ENCODE data around the gene KLF16. TPM values are rescaled to one million over a fixed set of nuclear protein-coding genes. Genes with fewer than 3 reads are reported as not detected.

KLF16 gene
- total RNA-seq, 1 donor from 2014 or later = 7.6 TPM

- intact Hi-C loops (cut with DNase I) = no loop called here
- TF ChIP-seq POLR2AphosphoS5 (IDR thresholded peaks at IDR 0.05; ENCODE audit: insufficient read depth in 1 of 2, low read depth in 1 of 2) (no peak), POLR2A (IDR thresholded peaks at IDR 0.05) (no peak), CTCF (IDR thresholded peaks at IDR 0.05) (no peak)
- DNase-seq (ENCODE audit: extremely low spot score in 2 of 2) = no peak
- H3K9me3 ChIP-seq = no peaks in the 10 kb centered on the region
- H3K36me3 ChIP-seq = no peaks in the 10 kb centered on the region
- H3K27ac ChIP-seq = no peak overlapping the region
- no peaks in the 10 kb centered on the region for H3K27me3 ChIP-seq
- no peak overlapping the region for H3K4me3 ChIP-seq
- peaks cover 46% of the 10 kb centered on the region for H3K4me1 ChIP-seq
Measured at GRCh38 chr19:1909761-1910080, 46.3 kb upstream of the KLF16 start.

DNA sequence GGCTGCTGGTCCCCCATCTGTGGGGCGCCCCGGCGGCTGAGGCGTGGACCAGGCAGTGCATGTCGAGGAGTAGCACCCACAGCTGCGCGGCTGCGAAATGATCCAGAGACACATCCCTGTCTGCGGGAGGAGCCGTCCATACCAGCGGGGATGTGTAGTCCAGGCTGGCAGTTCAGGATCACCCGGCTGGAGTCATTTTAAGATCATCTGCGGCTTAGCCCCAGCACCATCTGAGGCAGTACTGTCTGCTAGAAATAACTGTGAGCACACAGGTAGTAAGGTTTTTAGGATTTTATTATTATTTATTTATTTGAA is 44.9 kb upstream of the KLF16 start:
- intact Hi-C loops (cut with DNase I) = no loop called here
- TF ChIP-seq POLR2AphosphoS5 (IDR thresholded peaks at IDR 0.05; ENCODE audit: insufficient read depth in 1 of 2, low read depth in 1 of 2) (no peak), CTCF (IDR thresholded peaks at IDR 0.05) (no peak), POLR2A (IDR thresholded peaks at IDR 0.05) (no peak)
- H3K4me1 ChIP-seq = peaks cover 59% of the 10 kb centered on the region
- no peak for DNase-seq (ENCODE audit: extremely low spot score in 2 of 2)
- no peaks in the 10 kb centered on the region for H3K36me3 ChIP-seq
- no peaks in the 10 kb centered on the region for H3K27me3 ChIP-seq
- peak overlapping the region in 1 of 2 donors; percentile 21 for H3K4me3 ChIP-seq
- no peaks in the 10 kb centered on the region for H3K9me3 ChIP-seq
- H3K27ac ChIP-seq = peak overlapping the region; percentile 60

GRCh38 chr19:1907563-1908363 is 44.4 kb upstream of the KLF16 start:
- H3K9me3 ChIP-seq = no peaks in the 10 kb centered on the region
- TF ChIP-seq POLR2A (IDR thresholded peaks at IDR 0.05) (no peak), CTCF (IDR thresholded peaks at IDR 0.05) (no peak)
- H3K4me3 ChIP-seq = peak overlapping the region in 1 of 2 donors; percentile 21
- H3K27ac ChIP-seq = peak overlapping the region; percentile 60
- intact Hi-C loops (cut with DNase I) = no loop called here
- no peaks in the 10 kb centered on the region for H3K36me3 ChIP-seq
- DNase-seq (ENCODE audit: extremely low spot score in 2 of 2) = peak in 1 of 2 donors; percentile 96
- peaks cover 64% of the 10 kb centered on the region for H3K4me1 ChIP-seq
- no peaks in the 10 kb centered on the region for H3K27me3 ChIP-seq

DNA sequence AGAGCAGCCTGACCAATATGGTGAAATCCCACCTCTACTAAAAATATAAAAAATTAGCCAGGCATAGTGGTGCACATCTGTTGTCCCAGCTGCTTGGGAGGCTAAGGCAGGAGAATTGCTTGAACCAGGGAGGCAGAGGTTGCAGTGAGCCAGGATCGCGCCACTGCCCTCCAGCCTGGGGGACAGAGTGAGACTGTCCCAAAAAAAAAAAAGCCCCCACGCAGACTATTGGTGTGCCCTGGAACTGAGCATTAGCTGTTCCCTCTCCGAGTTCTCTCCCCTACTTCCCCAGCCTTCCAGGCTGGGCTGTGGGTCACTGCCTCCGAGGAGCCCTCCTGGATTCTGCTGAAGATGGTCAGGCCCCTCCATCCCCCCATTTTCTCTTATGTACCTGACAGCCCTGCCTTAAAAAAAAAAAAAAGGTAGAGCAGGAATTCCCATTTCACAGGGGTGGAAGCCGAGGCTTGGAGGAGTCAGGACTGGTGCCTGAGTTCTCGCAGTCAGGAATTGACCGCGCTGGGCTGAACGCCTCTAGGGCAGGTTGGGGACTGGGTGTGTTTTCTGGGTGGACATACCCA is 43.7 kb upstream of the KLF16 start:
- intact Hi-C loops (cut with DNase I) = no loop called here
- DNase-seq (ENCODE audit: extremely low spot score in 2 of 2) = no peak
- Histone ChIP-seq H3K27me3 (no peaks in the 10 kb centered on the region), H3K4me1 (peaks cover 64% of the 10 kb centered on the region), H3K9me3 (no peaks in the 10 kb centered on the region), H3K36me3 (no peaks in the 10 kb centered on the region), H3K27ac (peak overlapping the region; percentile 60), H3K4me3 (no peak overlapping the region)
- no peak for TF ChIP-seq POLR2A (IDR thresholded peaks at IDR 0.05)
- TF ChIP-seq CTCF (IDR thresholded peaks at IDR 0.05) = no peak
- TF ChIP-seq POLR2AphosphoS5 (IDR thresholded peaks at IDR 0.05; ENCODE audit: insufficient read depth in 1 of 2, low read depth in 1 of 2) = no peak

- Histone ChIP-seq H3K4me1 (peaks cover 64% of the 10 kb centered on the region), H3K27me3 (no peaks in the 10 kb centered on the region), H3K9me3 (no peaks in the 10 kb centered on the region), H3K36me3 (no peaks in the 10 kb centered on the region), H3K27ac (peak overlapping the region; percentile 78), H3K4me3 (peak overlapping the region; percentile 58 to 85)
- DNase-seq (ENCODE audit: extremely low spot score in 2 of 2) = no peak
- TF ChIP-seq POLR2AphosphoS5 (IDR thresholded peaks at IDR 0.05; ENCODE audit: insufficient read depth in 1 of 2, low read depth in 1 of 2) (no peak), CTCF (IDR thresholded peaks at IDR 0.05) (no peak), POLR2A (IDR thresholded peaks at IDR 0.05) (no peak)
- intact Hi-C loops (cut with DNase I) = no loop called here
Measured at GRCh38 chr19:1905863-1906375, 42.5 kb upstream of the KLF16 start.
